ENCODE results near the gene TLE7.

The TLE7 gene

GRCh38 chr16:71412270-71413160 is 29.3 kb downstream of the TLE7 start:
- H3K27me3 ChIP-seq (ENCODE audit: insufficient read depth, low read length): no peaks in the 10 kb centered on the region

GRCh38 chr16:71410146-71410545 is 31.7 kb downstream of the TLE7 start:
- Histone ChIP-seq H3K27ac (ENCODE audit: low read depth, low read length) (no peak overlapping the region), H3K27me3 (ENCODE audit: insufficient read depth, low read length) (no peaks in the 10 kb centered on the region), H3K4me3 (ENCODE audit: low read length) (no peak overlapping the region), H3K4me1 (ENCODE audit: insufficient read depth, low read length) (peaks cover 4% of the 10 kb centered on the region; the same call in 1 of the 2 replicates), H3K36me3 (ENCODE audit: insufficient read depth, low read length) (no peaks in the 10 kb centered on the region), H3K9me3 (ENCODE audit: insufficient read depth, low read depth, low read length) (no peaks in the 10 kb centered on the region), H3K9ac (ENCODE audit: low read depth, low read length) (no peak overlapping the region)
- 89% methylated on average over 5 of the region's 5 CpGs for WGBS

More at GRCh38 chr16:71412270-71413160, 29.3 kb downstream of the TLE7 start:
- H3K9me3 ChIP-seq (ENCODE audit: insufficient read depth, low read depth, low read length): no peaks in the 10 kb centered on the region
- H3K27ac ChIP-seq (ENCODE audit: low read depth, low read length): no peak overlapping the region
- 11% methylated on average over 24 of the region's 24 CpGs for WGBS
- no peaks in the 10 kb centered on the region for H3K36me3 ChIP-seq (ENCODE audit: insufficient read depth, low read length)
- peak overlapping the region; percentile 59 for H3K4me3 ChIP-seq (ENCODE audit: low read length)
- peak overlapping the region; percentile 54 for H3K9ac ChIP-seq (ENCODE audit: low read depth, low read length)
- peaks cover 4% of the 10 kb centered on the region; the same call in 1 of the 2 replicates for H3K4me1 ChIP-seq (ENCODE audit: insufficient read depth, low read length)

- WGBS: 87% methylated on average over 16 of the region's 16 CpGs
Measured at GRCh38 chr16:71409011-71409775, 32.7 kb downstream of the TLE7 start.

GRCh38 chr16:71408536-71408935 is 33.3 kb downstream of the TLE7 start:
- Histone ChIP-seq H3K27me3 (ENCODE audit: insufficient read depth, low read length) (no peaks in the 10 kb centered on the region), H3K27ac (ENCODE audit: low read depth, low read length) (no peak overlapping the region), H3K9ac (ENCODE audit: low read depth, low read length) (no peak overlapping the region), H3K4me3 (ENCODE audit: low read length) (no peak overlapping the region), H3K36me3 (ENCODE audit: insufficient read depth, low read length) (no peaks in the 10 kb centered on the region), H3K4me1 (ENCODE audit: insufficient read depth, low read length) (peaks cover 4% of the 10 kb centered on the region; the same call in 1 of the 2 replicates), H3K9me3 (ENCODE audit: insufficient read depth, low read depth, low read length) (no peaks in the 10 kb centered on the region; the same call in 1 of the 2 replicates)
- 83% methylated on average over 3 of the region's 3 CpGs for WGBS

More at GRCh38 chr16:71409011-71409775, 32.7 kb downstream of the TLE7 start:
- Histone ChIP-seq H3K27ac (ENCODE audit: low read depth, low read length) (no peak overlapping the region), H3K36me3 (ENCODE audit: insufficient read depth, low read length) (no peaks in the 10 kb centered on the region), H3K9me3 (ENCODE audit: insufficient read depth, low read depth, low read length) (no peaks in the 10 kb centered on the region), H3K9ac (ENCODE audit: low read depth, low read length) (no peak overlapping the region), H3K27me3 (ENCODE audit: insufficient read depth, low read length) (no peaks in the 10 kb centered on the region), H3K4me3 (ENCODE audit: low read length) (no peak overlapping the region), H3K4me1 (ENCODE audit: insufficient read depth, low read length) (peaks cover 4% of the 10 kb centered on the region; the same call in 1 of the 2 replicates)

GRCh38 chr16:71407731-71408130 is 34.1 kb downstream of the TLE7 start:
- no peaks in the 10 kb centered on the region for H3K27me3 ChIP-seq (ENCODE audit: insufficient read depth, low read length)
- H3K36me3 ChIP-seq (ENCODE audit: insufficient read depth, low read length): no peaks in the 10 kb centered on the region
- no peak overlapping the region for H3K9ac ChIP-seq (ENCODE audit: low read depth, low read length)
- no peaks in the 10 kb centered on the region for H3K4me1 ChIP-seq (ENCODE audit: insufficient read depth, low read length)
- 76% methylated on average over 1 of the region's 1 CpG for WGBS
- no peak overlapping the region for H3K27ac ChIP-seq (ENCODE audit: low read depth, low read length)
- H3K9me3 ChIP-seq (ENCODE audit: insufficient read depth, low read depth, low read length): no peaks in the 10 kb centered on the region; the same call in 1 of the 2 replicates
- no peak overlapping the region for H3K4me3 ChIP-seq (ENCODE audit: low read length)

GRCh38 chr16:71406724-71407123 is 35.1 kb downstream of the TLE7 start:
- 84% methylated on average over 8 of the region's 8 CpGs for WGBS
- Histone ChIP-seq H3K9me3 (ENCODE audit: insufficient read depth, low read depth, low read length) (no peaks in the 10 kb centered on the region; the same call in 1 of the 2 replicates), H3K9ac (ENCODE audit: low read depth, low read length) (no peak overlapping the region)

GRCh38 chr16:71406316-71406715 is 35.5 kb downstream of the TLE7 start:
- H3K27me3 ChIP-seq (ENCODE audit: insufficient read depth, low read length): no peaks in the 10 kb centered on the region
- no peak overlapping the region for H3K4me3 ChIP-seq (ENCODE audit: low read length)
- WGBS: 95% methylated on average over 5 of the region's 5 CpGs

More at GRCh38 chr16:71406724-71407123, 35.1 kb downstream of the TLE7 start:
- Histone ChIP-seq H3K27ac (ENCODE audit: low read depth, low read length) (no peak overlapping the region), H3K4me3 (ENCODE audit: low read length) (no peak overlapping the region), H3K4me1 (ENCODE audit: insufficient read depth, low read length) (0 out of 2 replicates have a peak, but pooled peaks cover 2% of the 10 kb centered on the region), H3K36me3 (ENCODE audit: insufficient read depth, low read length) (no peaks in the 10 kb centered on the region), H3K27me3 (ENCODE audit: insufficient read depth, low read length) (no peaks in the 10 kb centered on the region)

GRCh38 chr16:71404364-71404763 is 37.5 kb downstream of the TLE7 start:
- Histone ChIP-seq H3K9me3 (ENCODE audit: insufficient read depth, low read depth, low read length) (no peaks in the 10 kb centered on the region; the same call in 1 of the 2 replicates), H3K36me3 (ENCODE audit: insufficient read depth, low read length) (no peaks in the 10 kb centered on the region), H3K4me3 (ENCODE audit: low read length) (no peak overlapping the region), H3K4me1 (ENCODE audit: insufficient read depth, low read length) (peaks cover 14% of the 10 kb centered on the region; the same call in 1 of the 2 replicates), H3K9ac (ENCODE audit: low read depth, low read length) (no peak overlapping the region), H3K27me3 (ENCODE audit: insufficient read depth, low read length) (no peaks in the 10 kb centered on the region), H3K27ac (ENCODE audit: low read depth, low read length) (no peak overlapping the region)
- WGBS: 92% methylated on average over 4 of the region's 4 CpGs

More at GRCh38 chr16:71406316-71406715, 35.5 kb downstream of the TLE7 start:
- Histone ChIP-seq H3K9me3 (ENCODE audit: insufficient read depth, low read depth, low read length) (no peaks in the 10 kb centered on the region; the same call in 1 of the 2 replicates), H3K9ac (ENCODE audit: low read depth, low read length) (no peak overlapping the region), H3K4me1 (ENCODE audit: insufficient read depth, low read length) (0 out of 2 replicates have a peak, but pooled peaks cover 4% of the 10 kb centered on the region), H3K27ac (ENCODE audit: low read depth, low read length) (no peak overlapping the region), H3K36me3 (ENCODE audit: insufficient read depth, low read length) (no peaks in the 10 kb centered on the region)

- H3K27ac ChIP-seq (ENCODE audit: low read depth, low read length): no peak overlapping the region
- no peaks in the 10 kb centered on the region for H3K36me3 ChIP-seq (ENCODE audit: insufficient read depth, low read length)
- no peak overlapping the region for H3K4me3 ChIP-seq (ENCODE audit: low read length)
- H3K9ac ChIP-seq (ENCODE audit: low read depth, low read length): no peak overlapping the region
- WGBS: 94% methylated on average over 11 of the region's 11 CpGs
- no peaks in the 10 kb centered on the region; the same call in 1 of the 2 replicates for H3K9me3 ChIP-seq (ENCODE audit: insufficient read depth, low read depth, low read length)
- no peaks in the 10 kb centered on the region for H3K27me3 ChIP-seq (ENCODE audit: insufficient read depth, low read length)
- peaks cover 14% of the 10 kb centered on the region; the same call in 1 of the 2 replicates for H3K4me1 ChIP-seq (ENCODE audit: insufficient read depth, low read length)
Measured at GRCh38 chr16:71402674-71403073, 39.2 kb downstream of the TLE7 start.

GRCh38 chr16:71402007-71402406 is 39.8 kb downstream of the TLE7 start:
- H3K4me1 ChIP-seq (ENCODE audit: insufficient read depth, low read length): peaks cover 14% of the 10 kb centered on the region; the same call in 1 of the 2 replicates
- 79% methylated on average over 6 of the region's 6 CpGs for WGBS
- no peak overlapping the region for H3K4me3 ChIP-seq (ENCODE audit: low read length)
- H3K27me3 ChIP-seq (ENCODE audit: insufficient read depth, low read length): no peaks in the 10 kb centered on the region
- H3K9me3 ChIP-seq (ENCODE audit: insufficient read depth, low read depth, low read length): no peaks in the 10 kb centered on the region; the same call in 1 of the 2 replicates
- H3K9ac ChIP-seq (ENCODE audit: low read depth, low read length): no peak overlapping the region
- no peaks in the 10 kb centered on the region for H3K36me3 ChIP-seq (ENCODE audit: insufficient read depth, low read length)
- H3K27ac ChIP-seq (ENCODE audit: low read depth, low read length): no peak overlapping the region

Measured in HUES64 (cell line).